HG03460 (cell line): ENCODE data around the gene RHBDF2.

Experiments used
- ATAC-seq: cut with Tn5 transposase; IDR thresholded peaks from one replicate; pipeline ENCODE4 v1.9.1; 2021; ENCODE audit not compliant: unreplicated experiment

Gene RHBDF2

GRCh38 chr17:76441686-76442340, 59.4 kb downstream of the RHBDF2 start:
- ATAC-seq, result no peak

GRCh38 chr17:76440751-76441362, 60.4 kb downstream of the RHBDF2 start:
- ATAC-seq, result no peak

GRCh38 chr17:76439314-76439928, 61.8 kb downstream of the RHBDF2 start:
- ATAC-seq, result no peak

GRCh38 chr17:76438906-76439305, 62.3 kb downstream of the RHBDF2 start:
- no peak for ATAC-seq

GRCh38 chr17:76437467-76438402, 63.5 kb downstream of the RHBDF2 start:
- no peak for ATAC-seq

- ATAC-seq, result no peak
Observed at GRCh38 chr17:76435751-76436150, 65.5 kb downstream of the RHBDF2 start.

- no peak for ATAC-seq
Observed at GRCh38 chr17:76434870-76435269, 66.4 kb downstream of the RHBDF2 start.

- ATAC-seq, result no peak
Observed at GRCh38 chr17:76433693-76434092, 67.5 kb downstream of the RHBDF2 start.

- ATAC-seq, result no peak
Observed at GRCh38 chr17:76432712-76433336, 68.4 kb downstream of the RHBDF2 start.

- no peak for ATAC-seq
Observed at GRCh38 chr17:76432004-76432403, 69.2 kb downstream of the RHBDF2 start.

GRCh38 chr17:76431509-76431908, 69.7 kb downstream of the RHBDF2 start:
- no peak for ATAC-seq

- ATAC-seq, result no peak
Observed at GRCh38 chr17:76428511-76428910, 72.7 kb downstream of the RHBDF2 start.

GRCh38 chr17:76427501-76428231, 73.6 kb downstream of the RHBDF2 start:
- ATAC-seq, result no peak

GRCh38 chr17:76426853-76427252, 74.4 kb downstream of the RHBDF2 start:
- no peak for ATAC-seq

- no peak for ATAC-seq
Observed at GRCh38 chr17:76422860-76423259, 78.4 kb downstream of the RHBDF2 start.

GRCh38 chr17:76422406-76422805, 78.8 kb downstream of the RHBDF2 start:
- ATAC-seq, result no peak

- no peak for ATAC-seq
Observed at GRCh38 chr17:76421044-76421407, 80.2 kb downstream of the RHBDF2 start.
